Stimulated activated CD8-positive, alpha-beta memory T cell treated with anti-CD3 and anti-CD28 coated beads, Interleukin-15, amount 100 ng/mL, for 4 hours (primary cell): Measurements from ENCODE around the gene GTF2A1.
"Not testable (repeated sequence)": the region's sequence is repeated elsewhere in the genome, so short reads cannot be mapped to it uniquely, and the experiment has no call there.

ENCODE experiments used
- DNase-seq, 2 donors: peaks; one replicate each; pipeline ENCODE4 v3.0.0-alpha.2; 2020; ENCODE audit warnings: low read depth in 2 of 2

Gene GTF2A1

DNA sequence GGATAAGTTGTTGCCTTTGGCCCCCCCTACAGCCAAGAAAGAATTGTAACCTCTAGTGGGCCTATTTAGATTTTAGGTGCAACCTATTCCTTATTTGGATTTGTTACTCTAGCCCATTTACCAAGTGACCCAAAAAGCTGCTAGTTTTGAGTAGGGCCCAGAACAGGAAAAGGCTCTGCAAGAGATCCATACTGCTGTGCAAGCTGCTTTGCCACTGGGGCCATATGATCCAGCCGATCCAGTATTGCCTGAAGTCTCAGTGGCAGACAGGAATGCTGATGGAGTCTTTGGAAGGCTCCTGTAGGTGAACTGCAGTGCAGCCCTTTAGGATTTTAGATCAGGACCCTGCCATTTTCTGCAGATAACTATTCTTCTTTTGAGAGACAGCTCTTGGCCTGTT lies 12.9 kb upstream of the GTF2A1 start:
- DNase-seq: no peak

GRCh38 chr14:81231540-81231939 lies 10.8 kb upstream of the GTF2A1 start:
- DNase-seq: no peak

GRCh38 chr14:81224222-81224621 lies 3.5 kb upstream of the GTF2A1 start:
- DNase-seq: no peak

GRCh38 chr14:81223788-81224187 lies 3.0 kb upstream of the GTF2A1 start:
- not testable (repeated sequence) for DNase-seq

DNA sequence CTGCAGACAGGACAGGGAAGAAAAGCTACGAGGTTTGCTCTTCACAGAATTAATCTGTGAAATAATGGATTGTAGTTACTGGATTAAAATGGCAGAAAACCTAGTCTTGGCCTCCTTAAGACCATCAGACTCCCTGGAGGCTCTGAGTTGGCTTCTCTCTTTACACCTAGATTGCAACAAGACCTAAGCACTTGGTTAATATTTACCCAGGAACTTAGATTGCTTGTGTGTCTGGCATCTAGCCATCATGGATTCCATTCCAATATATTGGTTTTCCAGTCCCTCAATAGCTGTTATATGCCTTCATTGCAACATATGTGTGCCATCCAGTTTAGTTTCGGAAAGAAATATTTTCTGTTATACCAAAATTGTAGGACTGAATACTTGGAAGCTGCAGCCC lies 1.9 kb upstream of the GTF2A1 start:
- DNase-seq: no peak

DNA sequence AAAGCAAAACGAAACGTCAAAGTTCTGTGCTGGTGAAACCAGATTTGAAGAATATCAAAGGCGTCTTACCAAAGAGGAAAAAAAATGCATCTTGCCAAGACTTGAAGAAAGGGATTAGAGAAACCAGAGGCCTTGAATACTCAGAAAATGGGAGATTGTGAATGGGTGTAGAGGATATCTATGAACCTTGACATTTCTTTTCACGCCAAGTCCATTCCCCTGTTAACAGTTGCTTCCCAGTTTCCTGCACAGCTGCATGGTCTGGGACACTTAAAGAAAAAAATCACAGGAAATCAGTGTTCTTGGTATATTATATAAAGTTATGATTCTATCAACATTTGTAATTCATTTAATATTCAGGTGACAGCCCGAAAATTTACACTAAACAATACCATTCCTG lies 1.4 kb upstream of the GTF2A1 start:
- DNase-seq: no peak

DNA sequence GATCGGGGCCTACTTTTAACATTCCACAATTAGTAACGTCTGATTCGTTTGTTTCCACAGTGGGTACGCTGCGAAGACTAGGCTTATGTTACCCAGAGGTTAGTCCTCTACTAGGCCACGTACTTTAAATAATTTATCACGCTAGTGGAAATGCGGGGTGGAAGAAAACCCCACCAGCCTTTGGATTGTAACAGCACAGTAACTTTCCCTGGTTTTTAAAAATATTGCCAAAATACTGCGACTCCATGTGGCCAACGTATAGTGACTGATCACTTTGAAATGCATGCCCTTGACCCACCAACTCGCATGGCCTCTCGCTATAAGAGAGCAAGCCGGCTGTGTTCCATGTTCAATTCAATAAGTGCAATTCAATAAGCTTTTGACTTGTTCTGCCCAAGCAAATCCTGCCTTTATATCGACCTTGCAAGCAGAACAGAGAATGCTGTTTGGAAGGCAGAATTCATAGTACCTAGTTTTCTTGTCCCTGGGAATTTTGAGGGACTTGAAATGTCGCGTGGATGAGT lies 882 bp upstream of the GTF2A1 start:
- no peak for DNase-seq

DNA sequence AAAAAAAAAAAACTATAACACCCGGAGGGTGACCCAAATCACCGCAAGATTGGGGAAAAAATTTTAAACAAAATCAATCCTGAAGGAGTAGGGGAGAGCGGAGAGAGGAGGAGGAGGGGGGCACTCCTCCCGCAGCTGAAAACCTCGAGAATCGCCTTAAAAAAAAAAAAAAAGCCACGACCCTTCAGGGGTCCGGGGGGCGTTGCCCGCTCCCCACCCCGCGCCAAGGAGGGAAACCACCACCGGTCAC lies 254 bp downstream of the GTF2A1 start:
- DNase-seq: no peak

DNA sequence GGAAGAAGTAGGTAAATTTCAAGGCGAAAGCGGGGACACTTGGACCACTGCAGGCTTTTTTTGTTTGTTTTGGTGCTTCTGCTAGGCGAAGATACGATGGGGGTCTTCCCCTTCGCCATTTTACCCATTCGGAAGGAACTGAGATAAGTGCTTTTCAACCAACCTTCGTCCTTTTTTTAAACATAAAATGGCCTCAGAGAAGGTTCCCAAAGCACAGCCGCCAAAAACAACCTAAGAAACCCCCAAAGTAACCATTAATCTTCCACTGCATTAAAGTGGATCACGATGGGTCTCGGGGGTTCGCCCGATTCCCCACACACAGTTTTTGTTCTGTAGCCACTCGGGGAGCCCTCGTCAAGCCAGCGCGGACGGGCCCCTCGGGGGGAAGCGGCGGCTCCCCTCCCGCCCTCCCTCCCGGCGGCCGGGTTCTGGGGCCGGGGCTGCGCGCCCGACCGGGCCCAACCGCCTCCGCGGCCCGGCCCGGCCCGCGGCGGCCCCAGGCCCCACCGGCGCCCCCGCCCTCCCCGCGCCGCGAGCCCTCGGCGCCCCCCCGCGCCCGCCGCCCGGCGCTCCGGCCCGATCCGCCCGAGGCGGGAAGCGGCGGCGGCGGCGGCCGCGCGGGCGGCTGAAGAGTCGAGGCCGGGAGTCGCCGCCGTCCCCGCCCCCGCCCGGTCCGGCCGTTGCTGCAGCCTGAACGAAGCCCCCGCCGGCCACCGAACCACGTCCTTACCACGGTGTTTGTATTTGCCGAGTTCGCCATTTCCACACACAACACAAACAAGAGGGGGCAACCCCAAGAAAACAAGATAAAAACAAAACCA lies 790 bp downstream of the GTF2A1 start:
- peak in 1 of 2 donors; percentile 23 for DNase-seq

DNA sequence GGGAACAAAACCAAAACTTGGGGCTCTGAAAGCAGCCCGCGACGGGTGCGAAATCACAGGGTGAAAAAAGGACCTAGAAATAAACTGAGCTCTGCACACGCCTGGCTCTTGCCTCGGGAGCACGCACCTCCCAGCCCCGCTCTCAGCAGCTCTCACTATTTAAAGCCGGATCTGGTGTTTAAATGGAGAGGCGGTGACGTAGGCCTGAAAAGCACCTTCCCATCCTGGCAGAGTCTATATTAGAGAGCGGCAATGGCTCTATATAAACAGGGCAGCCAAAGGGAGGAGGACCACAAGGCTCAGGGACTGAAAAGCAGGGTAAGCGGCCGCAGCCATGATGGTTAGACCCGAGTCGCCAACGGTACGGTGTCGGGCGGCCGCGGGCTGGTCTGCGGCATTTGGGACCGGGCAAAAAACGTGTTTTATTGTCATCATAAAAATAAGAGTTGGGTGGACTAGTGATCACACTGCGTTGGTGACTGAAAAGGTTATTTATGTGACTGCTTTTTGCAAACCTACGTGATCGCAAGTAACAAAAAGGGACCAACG lies 1.5 kb downstream of the GTF2A1 start:
- DNase-seq: peak; percentile 52 to 68

DNA sequence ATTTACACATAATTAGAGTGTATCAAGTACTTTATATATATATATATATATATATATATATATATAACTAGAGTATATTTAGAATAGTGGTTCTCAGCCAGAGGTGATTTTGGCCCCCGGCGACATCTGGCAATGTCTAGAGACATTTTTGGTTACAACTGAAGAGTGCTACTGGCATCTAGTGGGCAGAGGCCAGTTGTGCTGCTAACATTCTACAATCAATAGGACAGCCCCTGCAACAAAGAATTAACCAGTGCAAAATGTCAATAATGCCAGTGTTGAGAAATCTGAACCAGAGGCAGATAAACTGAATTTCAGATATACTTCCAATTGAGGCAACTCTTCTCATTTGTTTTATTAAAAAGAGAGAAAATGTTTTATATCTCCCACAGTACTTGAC lies 8.9 kb downstream of the GTF2A1 start:
- DNase-seq: no peak

DNA sequence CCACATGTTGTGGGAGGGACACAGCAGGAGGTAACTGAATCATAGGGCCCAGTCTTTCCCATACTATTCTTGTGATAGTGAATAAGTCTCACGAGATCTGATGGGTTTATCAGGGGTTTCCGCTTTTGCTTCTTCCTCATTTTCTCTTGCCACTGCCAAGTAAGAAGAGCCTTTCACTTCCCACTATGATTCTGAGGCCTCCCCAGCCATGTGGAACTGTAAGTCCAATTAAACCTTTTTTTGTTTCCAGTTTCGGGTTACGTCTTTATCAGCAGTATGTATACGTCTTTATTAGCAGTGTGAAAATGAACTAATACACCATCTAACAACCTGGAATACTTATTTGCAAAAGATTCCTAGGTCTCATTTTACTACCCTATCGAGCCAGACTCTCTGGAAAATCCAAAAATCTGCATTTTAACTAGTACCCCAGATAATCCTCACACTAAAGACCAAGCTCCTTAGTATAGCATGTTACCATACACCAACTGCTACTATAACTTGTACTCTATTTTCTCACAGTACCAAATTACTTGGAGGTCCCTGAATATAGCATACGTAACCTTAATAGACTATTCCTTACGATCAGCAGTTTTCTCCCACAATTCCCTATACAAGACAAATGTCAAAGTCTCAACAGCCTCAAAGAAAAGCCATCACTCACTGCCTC lies 11.5 kb downstream of the GTF2A1 start:
- DNase-seq: no peak

DNA sequence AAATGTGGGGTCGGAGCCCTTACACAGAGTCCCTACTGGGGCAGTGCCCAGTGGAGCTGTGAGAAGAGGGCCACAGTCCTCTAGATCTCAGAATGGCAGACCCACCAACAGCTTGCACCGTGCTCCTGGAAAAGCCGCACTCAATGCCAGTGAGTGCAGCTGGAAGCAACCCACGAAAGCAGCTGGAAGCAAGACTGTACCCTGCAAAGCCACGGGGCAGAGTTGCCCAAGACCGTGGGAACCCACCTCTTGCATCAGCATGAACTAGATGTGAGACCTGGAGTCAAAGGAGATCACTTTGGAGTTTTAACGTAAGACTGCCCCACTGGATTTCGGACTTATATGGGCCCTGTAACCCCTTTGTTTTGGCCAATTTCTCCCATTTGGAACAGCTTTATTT lies 12.3 kb downstream of the GTF2A1 start:
- DNase-seq: no peak

DNA sequence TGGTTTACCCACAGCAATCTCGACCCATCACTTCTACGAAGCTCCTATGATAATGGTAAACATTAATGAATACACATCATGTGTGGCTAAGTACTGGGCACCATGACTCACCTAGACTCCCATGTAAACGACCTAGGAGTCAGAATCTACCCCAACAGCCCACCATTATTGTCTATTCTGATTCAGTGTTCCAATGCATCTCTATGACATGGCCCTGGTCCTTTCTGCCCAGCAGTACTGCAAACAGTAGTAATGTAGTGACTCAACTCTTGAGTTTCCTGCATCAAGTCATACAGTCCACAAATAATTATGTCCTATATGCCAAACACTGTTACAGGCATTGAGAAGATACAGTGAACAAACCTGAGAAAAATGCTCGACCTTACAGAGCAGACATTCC lies 14.6 kb downstream of the GTF2A1 start:
- no peak for DNase-seq

DNA sequence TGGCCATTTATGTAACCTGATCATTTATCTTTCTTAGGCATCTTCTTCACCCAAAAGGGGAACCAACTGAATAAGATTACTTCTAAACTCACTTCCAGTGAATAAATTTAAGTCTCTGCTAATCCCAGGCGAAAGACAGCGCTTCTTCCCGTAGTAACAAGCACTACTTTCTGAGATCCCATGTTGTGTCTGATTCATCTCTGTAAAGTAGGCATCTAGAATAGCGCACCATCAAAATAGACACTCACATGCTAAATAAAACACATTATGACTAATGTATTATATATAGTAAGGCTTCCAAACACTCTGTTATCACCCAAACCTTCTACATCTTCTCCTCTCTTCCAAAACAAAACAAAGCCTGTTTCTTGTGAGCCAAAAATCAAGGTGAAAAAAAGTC lies 15.1 kb downstream of the GTF2A1 start:
- DNase-seq: no peak

- DNase-seq: no peak
These were observed 20.7 kb downstream of the GTF2A1 start for GRCh38 chr14:81200054-81200453.

- no peak for DNase-seq
These were observed 21.7 kb downstream of the GTF2A1 start for GRCh38 chr14:81199084-81199483.

DNA sequence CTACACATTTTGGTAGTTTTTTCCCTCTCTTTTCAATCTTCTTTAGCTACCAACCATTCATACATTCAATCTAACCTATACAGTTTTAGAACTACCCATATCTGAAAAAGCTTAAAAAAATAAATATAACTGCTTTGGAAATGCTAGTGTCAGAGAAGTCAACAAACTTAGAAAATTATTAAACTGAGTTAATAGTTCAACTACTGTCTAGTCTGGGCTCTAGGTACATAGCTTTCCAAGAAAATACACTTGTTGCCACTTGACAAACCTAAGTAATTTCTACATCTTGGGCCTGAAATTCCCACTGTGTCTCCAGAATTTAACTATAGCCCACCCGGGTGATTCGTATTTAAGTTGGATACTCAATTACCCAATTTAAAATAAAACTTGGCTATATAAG lies 22.1 kb downstream of the GTF2A1 start:
- no peak for DNase-seq

GRCh38 chr14:81193924-81194633 lies 26.7 kb downstream of the GTF2A1 start:
- DNase-seq: no peak

GRCh38 chr14:81192594-81192993 lies 28.2 kb downstream of the GTF2A1 start:
- DNase-seq: no peak

- DNase-seq: no peak
These were observed 32.8 kb downstream of the GTF2A1 start for GRCh38 chr14:81187832-81188522.

DNA sequence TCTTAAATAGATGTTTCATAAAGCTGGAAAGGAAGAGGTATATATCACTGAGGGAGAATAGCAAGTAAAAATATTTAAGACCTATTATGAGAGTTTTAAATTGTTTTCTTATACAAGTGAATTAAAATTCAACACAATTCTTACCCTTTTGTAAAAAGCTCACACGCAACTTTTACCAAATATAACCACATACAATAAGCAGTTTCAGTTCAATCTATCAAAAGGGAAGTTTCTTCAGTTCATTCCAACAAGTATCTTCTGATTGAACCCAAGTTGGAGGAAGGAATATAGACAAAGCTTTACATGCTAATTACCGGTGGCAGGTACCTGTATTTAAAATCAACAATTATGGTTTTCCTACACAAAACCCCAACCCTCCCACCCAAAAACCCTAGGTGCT lies 41.1 kb downstream of the GTF2A1 start:
- no peak for DNase-seq
